HG03064 (cell line): Measurements from ENCODE around the gene NACA.
"Not testable (repeated sequence)": the region's sequence is repeated elsewhere in the genome, so short reads cannot be mapped to it uniquely, and the experiment has no call there.

ENCODE experiments used
- ATAC-seq: cut with Tn5 transposase; IDR thresholded peaks from one replicate; pipeline ENCODE4 v1.9.1; 2021; ENCODE audit warnings: low read depth; ENCODE audit not compliant: unreplicated experiment

The NACA gene

DNA sequence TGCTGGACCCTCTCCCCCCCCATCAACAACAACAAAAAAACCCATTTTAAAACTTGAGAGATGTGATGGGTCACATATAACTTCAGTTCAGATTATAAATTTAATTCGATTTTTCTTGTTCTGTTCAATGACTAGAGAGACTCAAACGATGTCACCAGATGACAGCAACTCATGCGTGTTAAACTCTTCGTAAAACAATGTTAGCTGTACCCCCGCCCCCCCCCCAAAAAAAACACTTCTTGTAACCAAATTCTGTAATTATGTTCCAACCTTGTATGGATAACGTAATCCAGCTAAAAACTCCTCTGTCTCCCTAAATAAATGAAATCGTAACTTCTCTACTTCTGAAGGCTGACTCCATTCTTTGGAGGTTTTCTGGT lies 614 bp upstream of the NACA start:
- ATAC-seq = no peak

GRCh38 chr12:56724701-56724971 lies 463 bp downstream of the NACA start:
- ATAC-seq = no peak

DNA sequence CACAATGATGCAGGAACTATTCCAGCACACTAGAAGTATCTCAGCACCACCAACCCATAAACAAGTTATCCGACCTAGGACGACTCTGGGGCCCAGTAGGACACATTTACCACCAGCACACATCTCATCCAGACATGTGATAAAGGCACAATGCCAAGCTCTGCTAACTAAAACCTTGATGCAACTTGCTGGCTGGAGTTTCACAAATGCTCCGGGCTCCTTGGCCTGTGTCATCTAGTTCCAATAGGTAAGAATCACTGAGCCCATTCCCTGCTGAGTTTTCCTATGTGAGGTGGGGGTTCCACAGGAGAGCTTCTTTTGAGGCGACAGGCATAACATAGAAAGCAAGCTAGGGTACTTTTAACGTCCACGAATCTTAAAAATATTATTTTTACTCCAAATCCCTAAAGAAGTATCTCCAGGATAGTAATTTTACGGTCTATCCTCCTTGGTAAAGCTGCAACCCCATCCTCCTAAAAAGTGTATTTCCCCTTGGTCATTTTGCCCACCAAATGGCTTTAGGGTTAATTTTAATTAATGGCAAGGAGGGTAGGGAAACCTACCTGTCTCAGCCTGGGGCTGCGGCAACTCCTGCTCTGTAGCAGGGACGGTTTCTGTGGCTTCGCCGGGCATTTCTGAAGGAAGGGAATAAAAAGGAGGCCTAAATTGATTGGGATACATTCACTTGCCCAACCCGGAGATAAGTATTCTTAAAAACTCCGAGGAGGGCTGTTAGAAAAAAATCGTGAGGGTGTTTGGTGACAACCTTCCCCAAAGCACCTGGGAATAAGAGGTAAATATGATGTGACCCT lies 1.0 kb downstream of the NACA start:
- ATAC-seq = no peak

- no peak for ATAC-seq
These were observed 1.7 kb downstream of the NACA start for GRCh38 chr12:56723352-56723751.

DNA sequence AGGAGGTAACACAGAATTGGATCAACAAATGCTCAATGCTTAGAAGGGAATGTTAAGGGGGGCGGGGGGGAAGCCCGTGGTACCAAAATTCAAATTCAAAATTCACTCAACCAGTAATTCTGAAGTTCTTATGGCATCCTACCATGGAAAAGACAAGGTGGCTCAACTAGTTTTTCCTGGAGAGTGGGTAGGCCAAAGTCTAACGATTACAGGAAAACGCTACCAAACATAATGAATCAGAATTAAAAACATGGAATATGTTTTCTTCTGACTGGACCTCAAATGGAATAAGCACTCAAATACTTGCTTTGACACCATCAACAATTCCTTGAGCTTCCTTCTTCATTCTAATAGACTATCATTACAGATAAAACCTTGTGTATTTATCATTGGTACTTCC lies 2.3 kb downstream of the NACA start:
- no peak for ATAC-seq

DNA sequence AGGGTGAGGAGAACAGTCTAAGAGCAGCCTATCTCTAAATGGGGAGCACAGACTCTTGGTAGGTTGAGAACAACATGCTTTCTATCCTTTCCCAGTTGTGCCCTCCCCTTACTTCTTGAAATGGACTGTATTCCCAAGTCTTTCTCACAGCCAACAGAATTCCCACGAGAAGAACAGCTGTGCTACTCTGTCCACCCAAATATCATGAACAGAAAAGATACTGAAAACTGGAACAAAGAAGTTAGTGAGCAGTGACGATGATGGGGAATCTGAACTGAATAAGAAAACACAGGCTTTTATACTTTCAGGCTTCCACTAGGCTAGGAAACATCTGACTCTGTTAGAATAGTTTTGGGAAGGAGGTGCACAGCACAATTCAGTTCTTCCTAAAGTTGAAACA lies 3.4 kb downstream of the NACA start:
- no peak for ATAC-seq

DNA sequence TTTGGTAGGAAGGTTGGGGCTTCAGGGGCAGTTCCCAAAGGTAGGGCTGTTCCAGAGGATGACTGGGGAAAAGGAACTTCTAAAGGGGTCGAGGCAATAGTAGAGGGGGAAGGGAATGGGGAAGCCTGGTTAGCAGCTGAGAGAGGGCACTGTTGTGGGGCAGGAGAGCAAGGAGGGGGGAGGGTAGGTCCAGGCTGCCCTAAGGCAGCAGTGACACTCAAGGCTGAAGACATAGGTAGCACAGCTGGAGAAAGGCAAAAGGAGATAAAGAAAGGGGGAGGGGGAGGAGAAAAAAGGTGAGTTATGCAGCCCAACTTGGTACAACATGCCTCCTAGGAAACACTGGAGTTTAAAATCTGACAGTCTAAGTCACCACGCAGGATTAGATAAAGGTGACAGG lies 3.9 kb downstream of the NACA start:
- ATAC-seq = no peak

- ATAC-seq = no peak
These were observed 4.4 kb downstream of the NACA start for GRCh38 chr12:56720731-56721151.

DNA sequence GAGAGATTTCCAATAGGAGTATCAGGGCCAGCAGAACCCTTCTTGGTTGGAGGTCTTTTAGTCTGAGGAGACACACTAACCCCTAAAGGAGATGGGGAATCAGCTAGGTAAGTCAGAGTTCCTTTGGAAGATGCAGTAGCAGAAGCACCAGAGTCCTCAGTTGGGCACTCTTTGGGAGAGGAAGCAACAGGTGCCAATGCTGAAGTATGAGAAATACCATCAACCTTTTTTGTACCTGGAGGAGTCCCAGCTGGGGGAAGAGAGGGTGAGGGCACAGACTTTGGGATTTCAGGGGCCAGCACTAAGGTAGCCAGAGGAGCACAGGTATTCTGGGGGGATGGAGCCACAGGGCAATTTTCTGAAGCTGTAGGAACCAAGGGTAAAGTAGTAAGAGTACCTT lies 6.0 kb downstream of the NACA start:
- no peak for ATAC-seq

- no peak for ATAC-seq
These were observed 6.5 kb downstream of the NACA start for GRCh38 chr12:56718636-56719035.

GRCh38 chr12:56718149-56718548 lies 7.0 kb downstream of the NACA start:
- no peak for ATAC-seq

DNA sequence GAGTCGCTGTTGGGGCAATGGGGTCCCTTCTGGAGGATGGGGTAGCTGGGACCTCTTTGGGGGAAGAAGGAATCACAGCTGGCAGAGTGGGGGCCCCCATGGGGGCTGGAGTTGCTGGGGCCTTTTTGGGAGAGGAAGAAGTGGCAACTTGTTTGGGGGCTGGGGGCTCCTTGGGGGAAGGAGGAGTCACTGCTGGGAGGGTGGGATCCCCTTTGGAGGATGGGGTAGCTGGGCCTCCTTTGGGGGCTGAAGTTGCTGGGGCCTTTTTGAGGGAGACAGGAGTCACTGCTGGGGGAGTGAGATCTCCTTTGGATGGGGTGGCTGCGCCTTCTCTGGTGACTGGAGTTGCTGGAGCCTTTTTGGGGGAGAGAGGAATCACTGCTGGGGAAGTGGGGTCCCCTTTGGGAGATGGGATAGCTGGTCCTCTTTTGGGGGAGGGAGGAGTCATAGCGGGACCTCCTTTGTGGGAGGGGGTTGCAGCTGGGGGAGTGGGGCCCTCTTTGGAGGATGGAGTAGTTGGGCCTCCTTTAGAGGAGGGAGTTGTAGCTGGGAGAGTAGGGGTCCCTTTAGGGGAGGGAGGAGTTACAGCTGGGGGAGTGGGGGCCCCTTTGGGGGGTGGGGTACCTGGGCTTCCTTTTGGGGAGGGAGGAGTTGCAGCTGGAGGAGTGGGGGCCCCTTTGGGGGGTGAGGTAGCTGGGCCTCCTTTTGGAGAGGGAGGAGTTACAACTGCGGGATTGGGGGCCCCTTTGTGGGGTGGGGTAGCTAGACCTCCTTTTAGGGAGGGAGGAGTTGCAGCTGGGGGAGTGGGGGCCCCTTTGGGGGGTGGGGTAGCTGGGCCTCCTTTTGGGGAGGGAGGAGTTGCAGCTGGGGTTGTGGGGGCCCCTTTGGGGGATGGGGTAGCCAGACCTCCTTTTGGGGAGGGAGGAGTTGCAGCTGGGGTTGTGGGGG lies 7.9 kb downstream of the NACA start:
- no peak for ATAC-seq

DNA sequence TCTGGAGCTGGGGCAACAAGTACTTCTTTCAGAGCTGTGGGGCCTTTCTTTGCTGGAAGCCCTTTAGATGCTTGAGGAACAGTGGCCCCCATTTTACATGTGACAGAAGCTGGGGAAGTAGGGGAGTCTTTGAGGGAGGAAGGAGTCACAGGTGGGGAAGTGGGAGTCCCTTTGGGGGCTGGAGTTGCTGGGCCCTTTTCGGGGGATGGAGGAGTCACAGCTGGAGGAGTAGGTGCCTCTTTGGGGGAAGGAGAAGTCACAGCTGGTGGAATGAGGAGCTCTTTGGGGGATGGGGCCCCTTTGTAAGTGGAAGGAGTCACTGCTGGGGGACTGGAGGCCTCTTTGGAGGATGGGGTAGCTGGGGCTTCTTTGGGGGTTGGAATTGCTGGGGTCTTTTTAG lies 8.6 kb downstream of the NACA start:
- ATAC-seq = no peak

DNA sequence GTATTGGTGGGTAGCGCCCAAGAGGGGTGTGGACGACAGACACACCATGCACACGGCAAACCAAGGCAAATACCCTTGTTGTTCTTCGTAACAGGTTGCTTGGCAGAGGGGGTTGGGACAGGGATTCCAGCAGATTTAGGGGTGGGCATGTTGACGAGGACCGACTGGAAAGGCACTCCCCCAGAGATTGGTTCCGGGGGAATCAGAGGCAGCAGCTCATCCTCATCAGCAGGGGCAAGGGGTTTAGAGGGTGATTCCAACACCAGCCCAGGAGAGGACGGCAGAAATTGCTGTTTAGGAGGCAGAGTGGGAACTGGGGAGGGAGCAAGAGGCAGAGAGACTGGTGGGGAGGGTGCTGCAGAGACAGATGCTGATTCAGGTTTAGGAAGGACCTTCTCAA lies 9.3 kb downstream of the NACA start:
- ATAC-seq = no peak

DNA sequence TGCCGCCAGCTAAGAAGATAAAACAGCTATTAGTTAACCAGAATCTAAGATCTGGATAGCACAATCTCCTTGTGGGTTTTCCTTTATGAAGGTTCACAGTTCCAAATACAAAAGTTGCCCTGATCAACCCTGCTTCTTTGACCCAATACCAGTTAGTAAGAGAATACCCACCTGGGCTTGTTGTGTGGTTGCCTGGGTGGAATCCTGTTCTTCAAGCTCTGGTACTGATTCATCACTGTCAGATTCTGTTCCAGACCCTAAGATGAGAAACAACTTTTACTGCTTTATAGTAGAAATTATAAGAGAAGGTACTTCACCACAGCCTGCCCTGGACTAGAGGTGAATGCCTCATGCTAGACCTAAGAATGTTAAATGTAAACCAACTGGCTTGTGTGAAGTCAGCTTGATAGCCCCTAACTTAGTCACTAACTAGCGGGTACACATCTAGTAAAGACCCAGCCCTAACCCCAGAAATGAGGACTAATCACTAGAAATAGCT lies 10.6 kb downstream of the NACA start:
- no peak for ATAC-seq

DNA sequence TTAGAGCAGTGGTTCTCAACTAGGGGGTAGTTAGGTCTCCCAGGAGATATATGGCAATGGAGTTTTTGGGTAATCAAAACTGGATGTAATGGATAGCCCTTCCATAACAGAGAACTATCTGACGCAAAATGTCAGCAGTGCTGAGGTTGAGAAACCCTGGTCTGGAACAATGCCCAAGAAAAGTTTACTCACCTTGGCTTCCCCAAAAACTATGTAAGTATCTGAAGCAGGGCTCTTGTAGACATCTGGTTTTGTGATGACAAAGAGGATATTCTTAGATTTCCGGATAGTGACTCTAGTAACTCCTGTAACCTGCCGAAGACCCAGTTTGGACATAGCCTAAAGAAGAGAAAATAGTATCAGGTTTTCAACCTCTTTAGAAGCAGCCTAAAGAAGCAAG lies 11.8 kb downstream of the NACA start:
- no peak for ATAC-seq

DNA sequence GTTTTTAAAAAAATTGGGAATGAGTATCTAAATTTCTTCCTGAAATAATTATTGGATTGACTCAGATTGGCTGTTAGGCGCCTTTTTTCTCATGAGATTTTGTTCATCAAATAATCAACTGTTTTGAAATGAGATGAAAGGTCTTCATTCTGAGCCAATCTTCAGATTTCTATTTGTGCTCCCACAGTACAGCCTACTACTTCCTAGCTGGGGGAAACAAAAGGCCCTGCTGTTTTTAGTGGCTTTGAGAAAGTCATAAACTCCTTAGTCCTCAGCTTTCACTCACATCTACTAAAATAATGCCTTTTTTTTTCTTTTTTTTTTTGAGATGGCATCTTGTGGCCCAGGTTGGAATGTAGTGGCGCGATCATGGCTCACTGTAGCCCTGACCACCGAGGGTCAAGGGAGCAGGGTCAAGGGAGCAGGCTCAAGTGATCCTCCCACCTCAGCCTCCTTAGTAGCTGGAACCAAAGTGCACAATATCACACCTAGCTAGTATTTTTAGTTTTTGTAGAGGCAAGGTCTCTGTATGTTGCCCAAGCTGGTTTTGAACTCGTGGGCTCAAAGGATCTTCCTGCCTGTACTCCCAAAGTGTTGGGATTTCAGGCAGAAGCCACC lies 15.2 kb downstream of the NACA start:
- no peak for ATAC-seq

- not testable (repeated sequence) for ATAC-seq
These were observed 20.6 kb downstream of the NACA start for GRCh38 chr12:56704522-56704921.

DNA sequence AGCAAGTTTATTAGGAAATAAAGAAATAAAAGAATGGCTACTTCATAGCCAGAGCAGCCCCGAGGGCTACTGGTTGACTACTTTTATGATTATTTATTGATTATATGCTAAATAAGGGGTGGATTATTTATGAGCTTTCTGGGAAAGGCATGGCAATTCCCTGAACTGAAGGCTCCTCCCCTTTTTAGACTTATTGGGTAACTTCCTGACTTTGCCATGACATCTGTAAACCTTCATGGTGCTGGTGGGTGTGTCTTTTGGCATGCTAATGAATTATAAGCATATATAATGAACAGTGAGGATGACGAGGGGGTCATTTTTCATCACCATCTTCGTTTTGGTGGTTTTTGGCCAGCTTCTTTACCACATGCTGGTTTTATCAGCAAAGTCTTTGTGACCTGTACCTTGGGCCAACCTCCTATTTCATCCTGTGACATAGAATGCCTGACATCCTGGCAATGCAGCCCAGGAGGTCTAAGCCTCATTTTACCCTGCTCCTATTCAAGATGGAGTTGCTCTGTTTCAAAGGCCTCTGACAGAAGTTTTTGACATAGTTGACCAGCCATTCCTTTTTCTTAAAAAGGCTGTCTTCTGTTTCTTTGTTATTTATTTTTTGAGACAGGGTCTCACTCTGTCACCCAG lies 26.0 kb downstream of the NACA start:
- ATAC-seq = no peak

GRCh38 chr12:56695327-56696101 lies 29.6 kb downstream of the NACA start:
- no peak for ATAC-seq
